Measurements from ENCODE around the gene KLHL3. TPM values are rescaled to one million over a fixed set of nuclear protein-coding genes. Genes with fewer than 3 reads are reported as not detected.
A peak's percentile ranks its signal among the peaks of the same experiment; 100 is the strongest.

Gene KLHL3
- total RNA-seq, 1 donor from 2014 or later, result 11.8 TPM

DNA sequence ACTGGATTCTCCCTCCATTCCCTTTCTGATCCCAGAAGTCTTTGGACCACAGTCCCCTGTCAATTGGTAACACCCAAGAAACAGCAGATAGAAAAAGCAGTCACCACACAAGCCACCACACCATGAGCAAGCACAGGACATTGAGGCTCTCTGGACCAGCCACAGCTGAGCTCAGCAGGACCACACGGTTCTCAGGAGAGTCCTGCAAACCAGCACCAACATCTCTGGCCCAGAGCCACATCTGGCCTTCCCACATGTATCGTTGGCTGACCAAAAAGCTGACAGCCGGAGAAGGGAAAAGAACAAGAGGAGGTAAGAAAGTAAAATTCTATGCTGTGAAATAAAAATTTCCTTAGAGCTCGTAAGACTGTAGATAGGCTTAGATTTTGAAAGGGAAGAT is 56.7 kb downstream of the KLHL3 start:
- DNase-seq (ENCODE audit: low read depth, low spot score), result no peak
- no peaks in the 10 kb centered on the region for H3K9me3 Mint-ChIP-seq
- H3K36me3 Mint-ChIP-seq (ENCODE audit: low read depth), result peaks cover 5% of the 10 kb centered on the region
- no peak overlapping the region for H3K27ac Mint-ChIP-seq (ENCODE audit: unreplicated experiment)
- H3K4me3 Mint-ChIP-seq, result no peak overlapping the region
- peaks cover 5% of the 10 kb centered on the region for H3K4me1 Mint-ChIP-seq
- no peaks in the 10 kb centered on the region for H3K27me3 Mint-ChIP-seq (ENCODE audit: low read depth)
- TF ChIP-seq, protein P1, sequence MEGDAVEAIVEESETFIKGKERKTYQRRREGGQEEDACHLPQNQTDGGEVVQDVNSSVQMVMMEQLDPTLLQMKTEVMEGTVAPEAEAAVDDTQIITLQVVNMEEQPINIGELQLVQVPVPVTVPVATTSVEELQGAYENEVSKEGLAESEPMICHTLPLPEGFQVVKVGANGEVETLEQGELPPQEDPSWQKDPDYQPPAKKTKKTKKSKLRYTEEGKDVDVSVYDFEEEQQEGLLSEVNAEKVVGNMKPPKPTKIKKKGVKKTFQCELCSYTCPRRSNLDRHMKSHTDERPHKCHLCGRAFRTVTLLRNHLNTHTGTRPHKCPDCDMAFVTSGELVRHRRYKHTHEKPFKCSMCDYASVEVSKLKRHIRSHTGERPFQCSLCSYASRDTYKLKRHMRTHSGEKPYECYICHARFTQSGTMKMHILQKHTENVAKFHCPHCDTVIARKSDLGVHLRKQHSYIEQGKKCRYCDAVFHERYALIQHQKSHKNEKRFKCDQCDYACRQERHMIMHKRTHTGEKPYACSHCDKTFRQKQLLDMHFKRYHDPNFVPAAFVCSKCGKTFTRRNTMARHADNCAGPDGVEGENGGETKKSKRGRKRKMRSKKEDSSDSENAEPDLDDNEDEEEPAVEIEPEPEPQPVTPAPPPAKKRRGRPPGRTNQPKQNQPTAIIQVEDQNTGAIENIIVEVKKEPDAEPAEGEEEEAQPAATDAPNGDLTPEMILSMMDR (conservative IDR thresholded peaks at IDR 0.05), result no peak

DNA sequence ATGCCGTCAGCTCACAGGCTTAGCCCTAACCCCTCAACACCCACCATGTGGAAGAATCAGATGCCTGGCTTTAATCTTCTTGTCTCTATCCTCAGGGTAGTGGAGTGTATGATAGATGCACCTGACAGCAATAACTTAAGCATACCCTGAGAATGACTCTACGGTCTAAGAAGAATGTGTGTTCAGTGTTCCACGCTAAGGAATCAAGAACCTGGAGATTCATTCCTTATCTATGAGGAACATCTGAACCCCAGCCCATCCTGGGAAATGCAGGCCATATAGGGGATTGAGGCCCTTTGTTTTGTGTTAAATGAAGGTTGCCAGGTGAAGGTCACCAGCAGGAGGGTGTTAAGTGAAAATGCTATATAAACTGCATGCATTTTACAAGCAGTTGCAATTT is 63.0 kb downstream of the KLHL3 start:
- no peaks in the 10 kb centered on the region for H3K27me3 Mint-ChIP-seq (ENCODE audit: low read depth)
- H3K4me3 Mint-ChIP-seq, result no peak overlapping the region
- no peaks in the 10 kb centered on the region for H3K4me1 Mint-ChIP-seq
- H3K36me3 Mint-ChIP-seq (ENCODE audit: low read depth), result peaks cover 3% of the 10 kb centered on the region
- H3K27ac Mint-ChIP-seq (ENCODE audit: unreplicated experiment), result no peak overlapping the region
- DNase-seq (ENCODE audit: low read depth, low spot score), result no peak
- TF ChIP-seq, protein P1 (conservative IDR thresholded peaks at IDR 0.05), result no peak
- H3K9me3 Mint-ChIP-seq, result no peaks in the 10 kb centered on the region

DNA sequence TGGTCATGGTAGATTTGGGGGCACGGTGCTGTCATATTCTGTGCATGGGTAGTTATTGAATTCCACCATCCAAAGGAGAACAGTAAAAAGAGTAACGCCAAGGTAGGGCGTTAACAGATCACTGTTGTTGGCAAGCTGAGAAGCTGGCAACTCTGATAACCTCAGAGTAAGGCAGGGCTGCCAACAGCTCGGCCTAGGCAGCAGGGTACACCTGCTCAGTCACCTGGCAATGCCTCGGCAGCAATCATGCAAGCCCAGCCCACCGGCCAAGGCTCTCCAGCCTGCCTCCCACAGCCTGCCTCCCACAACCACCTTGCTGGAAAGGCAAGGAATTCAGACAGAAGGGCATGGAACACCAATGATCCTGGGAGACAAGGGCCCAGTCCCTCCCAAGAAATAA is 63.9 kb downstream of the KLHL3 start:
- Mint-ChIP-seq H3K4me3 (no peak overlapping the region), H3K27me3 (ENCODE audit: low read depth) (no peaks in the 10 kb centered on the region), H3K9me3 (no peaks in the 10 kb centered on the region), H3K36me3 (ENCODE audit: low read depth) (peaks cover 3% of the 10 kb centered on the region), H3K27ac (ENCODE audit: unreplicated experiment) (no peak overlapping the region), H3K4me1 (no peaks in the 10 kb centered on the region)
- DNase-seq (ENCODE audit: low read depth, low spot score), result no peak
- TF ChIP-seq, protein P1 (conservative IDR thresholded peaks at IDR 0.05), result no peak

DNA sequence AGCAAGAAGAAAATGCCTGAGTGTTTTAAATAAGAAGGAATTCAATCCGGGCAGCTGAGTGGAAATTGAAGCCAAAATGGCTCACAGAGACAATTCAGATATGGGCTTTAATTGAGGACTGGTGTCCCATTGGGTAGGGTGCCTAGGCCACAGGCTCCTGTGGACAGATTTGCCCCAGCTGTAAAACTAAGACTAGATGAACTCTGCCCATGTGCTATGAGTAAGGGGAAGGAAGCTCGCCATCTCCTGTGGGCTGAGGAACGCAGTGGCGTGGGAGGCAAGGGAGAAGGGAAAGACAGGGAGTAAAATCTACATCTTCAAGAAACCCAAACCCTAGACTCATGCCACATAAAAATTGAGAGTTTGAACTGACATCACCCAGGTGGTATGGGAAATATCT is 66.1 kb downstream of the KLHL3 start:
- DNase-seq (ENCODE audit: low read depth, low spot score), result no peak
- H3K4me3 Mint-ChIP-seq, result no peak overlapping the region
- no peak overlapping the region for H3K27ac Mint-ChIP-seq (ENCODE audit: unreplicated experiment)
- H3K4me1 Mint-ChIP-seq, result no peaks in the 10 kb centered on the region
- no peaks in the 10 kb centered on the region for H3K36me3 Mint-ChIP-seq (ENCODE audit: low read depth)
- H3K27me3 Mint-ChIP-seq (ENCODE audit: low read depth), result no peaks in the 10 kb centered on the region
- H3K9me3 Mint-ChIP-seq, result no peaks in the 10 kb centered on the region
- TF ChIP-seq, protein P1 (conservative IDR thresholded peaks at IDR 0.05), result no peak

DNA sequence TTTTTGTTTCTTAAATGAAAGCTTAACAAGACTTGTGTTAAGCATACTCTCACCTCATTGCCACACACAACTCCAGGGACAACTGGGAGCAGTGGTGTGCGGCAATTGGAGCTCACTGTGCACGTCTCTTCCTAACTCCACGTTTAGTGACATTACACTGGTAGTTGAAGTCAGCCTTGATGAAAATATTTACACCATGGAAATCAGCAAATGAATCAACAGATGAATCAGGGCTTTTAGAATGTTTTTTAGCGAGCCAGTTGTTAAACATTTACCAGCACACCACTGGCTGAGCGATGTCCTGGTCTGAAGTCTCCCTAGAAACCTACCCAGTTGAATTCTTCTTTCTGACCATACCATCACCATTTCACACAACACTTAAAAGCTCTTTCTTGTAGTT is 67.3 kb downstream of the KLHL3 start:
- Mint-ChIP-seq H3K4me1 (no peaks in the 10 kb centered on the region), H3K27me3 (ENCODE audit: low read depth) (no peaks in the 10 kb centered on the region), H3K4me3 (no peak overlapping the region), H3K9me3 (no peaks in the 10 kb centered on the region), H3K27ac (ENCODE audit: unreplicated experiment) (no peak overlapping the region), H3K36me3 (ENCODE audit: low read depth) (no peaks in the 10 kb centered on the region)
- TF ChIP-seq, protein P1 (conservative IDR thresholded peaks at IDR 0.05), result no peak
- DNase-seq (ENCODE audit: low read depth, low spot score), result no peak

DNA sequence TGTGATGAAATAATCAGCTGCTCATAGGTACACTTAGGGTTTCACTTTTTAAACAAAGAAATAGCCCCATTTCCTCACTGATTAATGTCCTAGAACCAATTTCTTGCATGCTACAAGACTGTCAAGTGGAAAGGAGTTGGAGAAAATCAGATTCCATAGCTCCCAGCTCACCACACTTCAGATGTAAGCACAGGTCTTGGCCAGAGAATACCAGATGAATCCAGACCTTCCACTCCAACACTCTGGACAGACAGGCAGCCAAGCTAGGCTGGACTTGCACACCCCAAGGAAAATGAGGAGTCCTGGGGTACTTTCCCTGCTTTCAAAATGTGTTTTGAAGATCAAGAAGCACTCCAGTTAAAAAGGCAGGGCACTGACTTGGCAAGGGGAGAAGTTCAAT is 68.5 kb downstream of the KLHL3 start:
- Mint-ChIP-seq H3K9me3 (no peaks in the 10 kb centered on the region), H3K36me3 (ENCODE audit: low read depth) (no peaks in the 10 kb centered on the region), H3K4me1 (no peaks in the 10 kb centered on the region), H3K27me3 (ENCODE audit: low read depth) (no peaks in the 10 kb centered on the region), H3K27ac (ENCODE audit: unreplicated experiment) (peak overlapping the region; percentile 76), H3K4me3 (no peak overlapping the region)
- no peak for DNase-seq (ENCODE audit: low read depth, low spot score)
- TF ChIP-seq, protein P1 (conservative IDR thresholded peaks at IDR 0.05), result no peak

Measured in neural crest cell (in vitro differentiated cells).